ENCODE measurements around the gene TRIM44.

DNA sequence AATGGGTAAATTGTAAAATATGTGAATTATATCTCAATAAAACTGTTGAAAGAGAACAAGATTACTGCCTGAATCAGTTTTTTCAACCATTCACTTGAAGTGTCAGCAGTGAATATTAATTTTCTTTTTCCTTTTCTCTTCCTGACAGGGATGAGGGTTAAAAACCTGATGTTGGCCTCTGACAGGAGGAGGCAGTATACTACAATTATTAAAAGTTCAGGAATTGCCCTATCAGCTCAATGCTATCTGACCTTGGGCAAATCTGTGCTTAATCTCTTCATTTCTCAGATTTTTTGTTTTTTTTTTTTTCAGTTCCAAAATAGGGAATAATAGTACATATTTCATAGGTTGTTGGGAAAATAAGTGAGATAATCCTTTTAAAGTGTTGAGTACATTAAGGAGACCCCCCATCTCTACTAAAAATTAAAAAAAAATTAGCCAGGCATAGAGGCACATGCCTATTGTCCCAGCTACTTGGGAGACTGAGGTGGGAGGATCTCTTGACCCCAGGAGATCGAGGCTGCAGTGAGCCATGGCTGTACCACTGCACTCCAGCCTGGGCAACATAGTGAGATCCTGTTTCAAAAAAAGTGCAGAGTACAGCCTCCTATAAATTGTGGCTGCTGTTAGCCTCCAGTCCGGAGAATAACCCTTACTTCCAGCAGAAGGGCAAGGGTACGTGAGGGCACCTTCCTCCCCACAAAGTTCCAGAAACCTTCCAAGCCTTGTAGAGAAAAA, 48.8 kb downstream of the TRIM44 start:
- TF ChIP-seq POLR2A (IDR thresholded peaks at IDR 0.05): no peak
- TF ChIP-seq, protein P1, sequence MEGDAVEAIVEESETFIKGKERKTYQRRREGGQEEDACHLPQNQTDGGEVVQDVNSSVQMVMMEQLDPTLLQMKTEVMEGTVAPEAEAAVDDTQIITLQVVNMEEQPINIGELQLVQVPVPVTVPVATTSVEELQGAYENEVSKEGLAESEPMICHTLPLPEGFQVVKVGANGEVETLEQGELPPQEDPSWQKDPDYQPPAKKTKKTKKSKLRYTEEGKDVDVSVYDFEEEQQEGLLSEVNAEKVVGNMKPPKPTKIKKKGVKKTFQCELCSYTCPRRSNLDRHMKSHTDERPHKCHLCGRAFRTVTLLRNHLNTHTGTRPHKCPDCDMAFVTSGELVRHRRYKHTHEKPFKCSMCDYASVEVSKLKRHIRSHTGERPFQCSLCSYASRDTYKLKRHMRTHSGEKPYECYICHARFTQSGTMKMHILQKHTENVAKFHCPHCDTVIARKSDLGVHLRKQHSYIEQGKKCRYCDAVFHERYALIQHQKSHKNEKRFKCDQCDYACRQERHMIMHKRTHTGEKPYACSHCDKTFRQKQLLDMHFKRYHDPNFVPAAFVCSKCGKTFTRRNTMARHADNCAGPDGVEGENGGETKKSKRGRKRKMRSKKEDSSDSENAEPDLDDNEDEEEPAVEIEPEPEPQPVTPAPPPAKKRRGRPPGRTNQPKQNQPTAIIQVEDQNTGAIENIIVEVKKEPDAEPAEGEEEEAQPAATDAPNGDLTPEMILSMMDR (IDR thresholded peaks at IDR 0.05): no peak

All from breast epithelium (tissue), 3 donors.